PC-9 (cell line): ENCODE measurements around the gene ATP1A1. TPM values are rescaled to one million over a fixed set of nuclear protein-coding genes. Genes with fewer than 3 reads are reported as not detected.

Source experiments
- BruUV-seq: library from RNA; stranded (reverse); fragments of 400-500 nt; replicated peaks from 2 replicates; lab custom pipeline; 2021; lab: Mats Ljungman, UMichigan
- CTCF ChIA-PET: fragments of 300-600 bp; sonication (Branson Sonifier 250); formaldehyde crosslinking; loops from one replicate; lab custom pipeline; 2022; ENCODE audit warnings: antibody characterized with exemption; lab: Charles Lee
- POLR2A ChIA-PET: fragments of 300-600 bp; sonication (Branson Sonifier 250); formaldehyde crosslinking; loops from one replicate; lab custom pipeline; 2022; ENCODE audit warnings: antibody characterized with exemption; ENCODE audit not compliant: unreplicated experiment; lab: Charles Lee
- DNase-seq, 2 experiments: peaks; one replicate each; pipeline versions ENCODE4 v3.0.0 to v3.0.0-alpha.2; 2015 to 2022; ENCODE audit warnings: mixed read lengths in 1 of 2
- H2AFZ ChIP-seq: fragments of 200-600 bp; sonication (generic); 2 replicates; pipeline ENCODE4 v1.8.1; 2017; ENCODE audit warnings: antibody characterized with exemption
- H3F3A ChIP-seq: fragments of 200-600 bp; sonication (generic); 2 replicates; pipeline ENCODE4 v1.8.1; 2017; ENCODE audit warnings: antibody characterized with exemption, mild to moderate bottlenecking, low read depth; ENCODE audit not compliant: insufficient read depth
- H3K27ac ChIP-seq: fragments of 200-600 bp; sonication (generic); 2 replicates; pipeline ENCODE4 v1.6.1; 2016; ENCODE audit warnings: mixed run types
- H3K27me3 ChIP-seq: fragments of 200-600 bp; sonication (generic); 2 replicates; pipeline ENCODE4 v1.6.1; 2016; ENCODE audit warnings: low read depth, mixed run types; ENCODE audit not compliant: insufficient read depth
- H3K36me3 ChIP-seq: fragments of 200-600 bp; sonication (generic); 2 replicates; pipeline ENCODE4 v1.6.1; 2016; ENCODE audit warnings: low read depth, mixed run types
- H3K4me1 ChIP-seq: fragments of 200-600 bp; sonication (generic); replicated peaks from 2 replicates; pipeline ENCODE4 v1.6.1; 2016; ENCODE audit warnings: mixed run types; ENCODE audit not compliant: insufficient read depth
- H3K4me2 ChIP-seq: fragments of 200-600 bp; sonication (generic); 2 replicates; pipeline ENCODE4 v1.6.1; 2017; ENCODE audit warnings: mixed run types
- H3K4me3 ChIP-seq: fragments of 200-600 bp; sonication (generic); 2 replicates; pipeline ENCODE4 v1.6.1; 2016; ENCODE audit warnings: mixed run types
- H3K79me2 ChIP-seq: fragments of 200-600 bp; sonication (generic); 2 replicates; pipeline ENCODE4 v1.6.1; 2017; ENCODE audit warnings: low read depth, mixed run types
- H3K9me2 ChIP-seq: fragments of 200-600 bp; sonication (generic); 2 replicates; pipeline ENCODE4 v1.8.1; 2017; ENCODE audit warnings: mild to moderate bottlenecking; ENCODE audit not compliant: insufficient read depth
- H3K9me3 ChIP-seq: fragments of 200-600 bp; sonication (generic); 2 replicates; pipeline ENCODE4 v1.8.1; 2016; ENCODE audit warnings: low read depth; ENCODE audit not compliant: insufficient read depth
- H4K20me1 ChIP-seq: fragments of 200-600 bp; sonication (generic); 2 replicates; pipeline ENCODE4 v1.8.1; 2017; ENCODE audit not compliant: insufficient read depth
- CTCF ChIP-seq: fragments of 200-600 bp; sonication (generic); conservative IDR thresholded peaks from 2 replicates; pipeline ENCODE4 v1.6.1; 2017; ENCODE audit warnings: mixed run types, antibody characterized with exemption, mild to moderate bottlenecking, moderate library complexity
- EZH2 ChIP-seq: fragments of 200-600 bp; sonication (generic); IDR thresholded peaks from 2 replicates; pipeline ENCODE4 v1.8.0; 2017; ENCODE audit warnings: antibody characterized with exemption, low read depth
- intact Hi-C: fragments of 100-400 bp; cut with micrococcal nuclease; formaldehyde crosslinking; loops from one replicate; pipeline ENCODE4 v1.10.0; 2022; ENCODE audit not compliant: unreplicated experiment
- total RNA-seq: library from RNA; stranded (reverse); gene quantifications from 2 replicates; pipeline ENCODE4 v1.2.3, GENCODE V29; 2021

ATP1A1 gene
- total RNA-seq, 1 experiment from 2014 or later, result 399 TPM

GRCh38 chr1:116325104-116325503, 47.9 kb upstream of the ATP1A1 start:
- TF ChIP-seq CTCF (no peak), EZH2 (no peak)
- no peak overlapping the region for H3K27ac ChIP-seq
- H4K20me1 ChIP-seq, result no peaks in the 10 kb centered on the region
- BruUV-seq, result no TSS peak
- H3K9me2 ChIP-seq, result no peaks in the 10 kb centered on the region
- intact Hi-C loops, result no loop called here
- H3K27me3 ChIP-seq, result no peaks in the 10 kb centered on the region
- H2AFZ ChIP-seq, result no peak overlapping the region
- no peaks in the 10 kb centered on the region for H3K36me3 ChIP-seq
- H3K4me3 ChIP-seq, result no peak overlapping the region
- H3F3A ChIP-seq, result peaks cover 18% of the 10 kb centered on the region
- H3K4me2 ChIP-seq, result no peak overlapping the region
- peaks cover 34% of the 10 kb centered on the region for H3K4me1 ChIP-seq
- no peak for DNase-seq
- no peaks in the 10 kb centered on the region for H3K79me2 ChIP-seq
- POLR2A ChIA-PET, result no interaction called here
- no peaks in the 10 kb centered on the region for H3K9me3 ChIP-seq
- CTCF ChIA-PET, result no interaction called here

GRCh38 chr1:116325922-116326321, 47.1 kb upstream of the ATP1A1 start:
- BruUV-seq, result no TSS peak
- Histone ChIP-seq H2AFZ (no peak overlapping the region), H3F3A (peaks cover 26% of the 10 kb centered on the region), H3K9me2 (no peaks in the 10 kb centered on the region), H3K4me2 (no peak overlapping the region), H3K4me1 (peaks cover 39% of the 10 kb centered on the region), H3K27ac (no peak overlapping the region), H3K79me2 (no peaks in the 10 kb centered on the region), H3K27me3 (no peaks in the 10 kb centered on the region), H3K36me3 (no peaks in the 10 kb centered on the region), H4K20me1 (no peaks in the 10 kb centered on the region), H3K4me3 (no peak overlapping the region), H3K9me3 (no peaks in the 10 kb centered on the region)
- POLR2A ChIA-PET, result no interaction called here
- intact Hi-C loops, result no loop called here
- TF ChIP-seq EZH2 (no peak), CTCF (no peak)
- CTCF ChIA-PET, result no interaction called here
- DNase-seq, result no peak

GRCh38 chr1:116326486-116326885, 46.6 kb upstream of the ATP1A1 start:
- intact Hi-C loops, result no loop called here
- BruUV-seq, result no TSS peak
- no peaks in the 10 kb centered on the region for H3K79me2 ChIP-seq
- no peaks in the 10 kb centered on the region for H4K20me1 ChIP-seq
- H3K4me1 ChIP-seq, result peaks cover 41% of the 10 kb centered on the region
- H3K4me2 ChIP-seq, result no peak overlapping the region
- no peak overlapping the region for H2AFZ ChIP-seq
- no peak for DNase-seq
- CTCF ChIA-PET, result no interaction called here
- POLR2A ChIA-PET, result no interaction called here
- no peak overlapping the region for H3K4me3 ChIP-seq
- H3F3A ChIP-seq, result peaks cover 32% of the 10 kb centered on the region
- no peak for TF ChIP-seq EZH2
- TF ChIP-seq CTCF, result no peak
- H3K36me3 ChIP-seq, result no peaks in the 10 kb centered on the region
- no peaks in the 10 kb centered on the region for H3K9me2 ChIP-seq
- no peaks in the 10 kb centered on the region for H3K9me3 ChIP-seq
- no peaks in the 10 kb centered on the region for H3K27me3 ChIP-seq
- H3K27ac ChIP-seq, result no peak overlapping the region
